HG03039 (cell line): ENCODE data around the gene GAL3ST2.
"Not testable (repeated sequence)": the region's sequence is repeated elsewhere in the genome, so short reads cannot be mapped to it uniquely, and the experiment has no call there.

ENCODE experiments used
- ATAC-seq: cut with Tn5 transposase; IDR thresholded peaks from one replicate; pipeline ENCODE4 v1.9.1; 2021; ENCODE audit warnings: mild to moderate bottlenecking, moderate library complexity; ENCODE audit not compliant: unreplicated experiment

Gene GAL3ST2

DNA sequence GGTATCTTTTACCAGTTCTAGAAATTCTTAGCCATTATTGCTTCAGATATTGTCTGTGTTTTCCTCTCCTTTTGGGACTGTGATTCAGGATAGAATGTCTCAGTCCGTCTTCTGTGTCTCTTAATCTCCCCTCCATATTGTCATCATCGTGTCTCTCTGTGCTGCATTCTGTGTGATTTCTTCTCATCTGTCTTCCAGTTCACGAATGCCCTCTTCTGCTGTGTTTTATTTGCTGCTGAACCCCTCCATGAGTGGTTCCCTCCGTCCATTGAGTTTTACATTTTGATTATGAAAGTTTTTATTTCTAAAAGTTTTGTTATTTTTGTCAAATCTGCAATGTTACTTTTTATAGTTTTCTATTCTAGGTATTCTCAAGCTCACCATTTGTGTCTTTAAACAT, 30.5 kb upstream of the GAL3ST2 start:
- no peak for ATAC-seq

DNA sequence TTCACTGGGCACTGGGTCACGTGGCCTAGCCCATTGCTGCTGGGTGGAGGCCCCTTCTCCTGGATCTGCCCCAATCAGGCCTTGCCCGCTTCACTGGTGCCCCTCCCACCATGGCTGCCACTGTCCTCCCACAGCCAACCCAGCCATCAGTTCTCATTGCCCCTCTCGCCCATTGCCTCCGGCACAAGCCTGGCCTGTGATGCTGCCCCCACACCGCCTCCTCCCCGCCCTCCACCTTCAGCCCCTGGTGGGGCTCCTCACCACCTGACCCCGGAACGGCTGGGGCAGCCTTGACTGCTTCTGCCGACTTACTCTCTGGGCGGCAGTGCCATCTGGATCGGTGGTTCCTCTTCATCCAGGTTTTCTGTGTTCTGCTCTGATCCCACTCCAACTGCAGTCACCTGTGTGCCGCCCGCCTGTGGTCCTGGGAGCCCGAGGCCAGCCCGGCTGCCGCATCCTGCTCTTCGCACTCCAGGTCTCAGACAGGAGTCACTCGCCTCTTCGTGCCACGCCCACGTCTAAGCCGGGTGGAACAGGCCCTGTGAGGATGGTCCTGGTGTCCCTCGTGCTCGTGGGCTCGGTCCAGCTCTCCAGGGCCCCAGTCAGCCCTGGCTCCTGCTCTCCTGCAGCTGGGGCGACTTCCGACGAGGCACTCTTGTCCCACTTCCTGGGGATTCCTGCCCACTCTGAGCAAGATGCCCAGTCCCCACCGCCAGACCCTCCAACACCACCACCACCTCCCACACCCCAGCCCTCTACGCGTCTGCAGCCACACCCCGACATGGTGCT, 28.0 kb upstream of the GAL3ST2 start:
- no peak for ATAC-seq

DNA sequence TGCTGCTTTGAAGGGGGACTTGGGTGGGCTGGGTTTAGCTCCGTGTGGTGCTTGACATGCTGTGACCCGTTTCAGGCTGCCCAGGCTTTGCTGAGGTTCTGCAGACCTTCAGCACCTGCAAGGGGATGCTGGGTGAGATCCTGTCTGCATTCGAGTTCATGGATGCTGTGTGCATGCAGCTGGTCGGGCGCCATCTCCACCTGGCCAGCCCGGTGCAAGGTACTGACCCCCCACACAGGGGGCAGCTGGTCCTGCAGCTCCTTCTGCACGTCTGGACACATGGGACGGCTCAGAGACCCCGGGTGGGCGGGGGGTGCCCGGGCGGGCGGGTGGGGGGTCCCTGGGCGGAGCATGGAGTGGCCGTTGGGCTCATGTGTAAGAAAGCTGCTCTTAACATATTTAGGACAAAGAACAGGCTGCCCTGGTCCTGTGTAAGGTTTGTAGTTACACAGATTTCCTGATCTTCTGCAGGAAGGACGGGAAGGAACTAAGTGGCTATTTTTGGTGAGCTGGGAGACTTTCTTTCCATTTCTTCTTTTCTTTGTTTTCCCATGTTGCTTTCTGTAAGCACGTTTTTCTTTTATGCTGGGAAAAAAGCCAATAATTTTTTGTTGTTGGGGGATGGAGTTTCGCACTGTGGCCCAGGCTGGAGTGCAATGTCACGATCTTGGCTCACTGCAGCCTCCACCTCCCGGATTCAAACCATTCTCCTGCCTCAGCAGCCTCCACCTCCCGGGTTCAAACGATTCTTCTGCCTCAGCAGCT, 26.4 kb upstream of the GAL3ST2 start:
- no peak for ATAC-seq

- ATAC-seq = no peak
These were observed 25.5 kb upstream of the GAL3ST2 start for GRCh38 chr2:241751152-241751551.

GRCh38 chr2:241751776-241752175, 24.8 kb upstream of the GAL3ST2 start:
- no peak for ATAC-seq

- ATAC-seq = no peak
These were observed 24.4 kb upstream of the GAL3ST2 start for GRCh38 chr2:241752253-241752652.

GRCh38 chr2:241752689-241753276, 23.8 kb upstream of the GAL3ST2 start:
- no peak for ATAC-seq

DNA sequence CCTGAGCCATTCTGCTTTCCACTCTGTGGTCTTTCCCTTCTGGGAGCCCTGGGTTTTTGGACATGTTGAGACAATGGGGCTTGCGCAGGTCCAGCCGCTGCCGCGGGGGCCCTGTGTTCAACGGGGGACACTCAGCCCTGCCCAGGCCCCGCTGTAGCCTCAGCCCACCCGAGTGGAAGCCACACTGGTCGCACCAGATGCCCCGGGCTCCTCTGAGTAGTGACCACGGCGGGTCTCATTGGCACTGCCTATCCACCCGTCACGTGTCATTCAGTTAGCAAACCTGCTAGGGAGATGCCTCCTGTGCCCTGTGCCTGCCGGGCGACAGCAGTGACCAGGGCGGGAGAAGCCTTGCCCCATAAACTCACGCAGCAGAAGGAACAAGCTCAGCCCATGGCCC, 23.1 kb upstream of the GAL3ST2 start:
- ATAC-seq = no peak

GRCh38 chr2:241754042-241754441, 22.6 kb upstream of the GAL3ST2 start:
- no peak for ATAC-seq

- ATAC-seq = no peak
These were observed 21.5 kb upstream of the GAL3ST2 start for GRCh38 chr2:241755166-241755565.

DNA sequence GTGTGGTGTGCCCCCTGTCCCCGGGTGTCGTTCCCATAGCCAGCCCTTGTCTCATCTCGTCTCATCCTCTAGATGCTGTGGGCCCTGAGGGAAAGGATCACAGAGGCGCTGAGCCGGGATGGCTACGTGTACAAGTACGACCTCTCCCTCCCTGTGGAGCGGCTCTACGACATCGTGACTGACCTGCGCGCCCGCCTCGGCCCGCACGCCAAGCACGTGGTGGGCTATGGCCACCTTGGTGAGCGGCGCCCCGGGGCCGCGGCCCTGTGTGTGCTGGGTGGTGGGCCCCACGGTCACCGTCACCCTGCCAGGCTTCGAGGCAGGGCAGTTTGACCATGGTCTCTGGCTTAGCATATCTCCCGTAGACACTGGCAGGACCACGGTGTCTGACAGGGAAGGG, 20.8 kb upstream of the GAL3ST2 start:
- ATAC-seq = no peak

GRCh38 chr2:241759067-241759807, 17.4 kb upstream of the GAL3ST2 start:
- ATAC-seq = no peak

DNA sequence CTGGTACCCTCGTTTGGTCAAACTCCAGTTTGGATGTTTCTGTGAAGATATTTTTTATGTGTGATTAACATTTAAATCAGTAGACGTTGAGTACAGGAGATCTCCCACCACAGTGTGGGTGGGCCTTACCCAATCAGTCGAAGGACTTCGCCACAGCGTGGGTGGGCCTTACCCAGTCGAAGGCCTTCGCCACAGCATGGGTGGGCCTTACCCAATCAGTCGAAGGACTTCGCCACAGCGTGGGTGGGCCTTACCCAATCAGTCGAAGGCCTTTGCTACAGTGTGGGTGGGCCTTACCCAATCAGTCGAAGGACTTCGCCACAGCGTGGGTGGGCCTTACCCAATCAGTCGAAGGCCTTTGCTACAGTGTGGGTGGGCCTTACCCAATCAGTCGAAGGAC, 16.7 kb upstream of the GAL3ST2 start:
- not testable (repeated sequence) for ATAC-seq

DNA sequence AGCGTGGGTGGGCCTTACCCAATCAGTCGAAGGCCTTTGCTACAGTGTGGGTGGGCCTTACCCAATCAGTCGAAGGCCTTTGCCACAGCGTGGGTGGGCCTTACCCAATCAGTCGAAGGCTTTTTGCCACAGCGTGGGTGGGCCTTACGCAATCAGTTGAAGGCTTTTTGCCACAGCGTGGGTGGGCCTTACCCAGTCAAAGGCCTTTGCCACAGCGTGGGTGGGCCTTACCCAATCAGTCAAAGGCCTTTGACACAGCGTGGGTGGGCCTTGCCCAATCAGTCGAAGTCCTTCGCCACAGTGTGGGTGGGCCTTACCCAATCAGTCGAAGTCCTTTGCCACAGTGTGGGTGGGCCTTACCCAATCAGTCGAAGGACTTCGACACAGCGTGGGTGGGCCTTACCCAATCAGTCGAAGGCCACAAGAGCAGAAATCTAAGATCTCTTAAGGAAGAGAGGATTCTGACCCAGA, 16.3 kb upstream of the GAL3ST2 start:
- no peak for ATAC-seq

DNA sequence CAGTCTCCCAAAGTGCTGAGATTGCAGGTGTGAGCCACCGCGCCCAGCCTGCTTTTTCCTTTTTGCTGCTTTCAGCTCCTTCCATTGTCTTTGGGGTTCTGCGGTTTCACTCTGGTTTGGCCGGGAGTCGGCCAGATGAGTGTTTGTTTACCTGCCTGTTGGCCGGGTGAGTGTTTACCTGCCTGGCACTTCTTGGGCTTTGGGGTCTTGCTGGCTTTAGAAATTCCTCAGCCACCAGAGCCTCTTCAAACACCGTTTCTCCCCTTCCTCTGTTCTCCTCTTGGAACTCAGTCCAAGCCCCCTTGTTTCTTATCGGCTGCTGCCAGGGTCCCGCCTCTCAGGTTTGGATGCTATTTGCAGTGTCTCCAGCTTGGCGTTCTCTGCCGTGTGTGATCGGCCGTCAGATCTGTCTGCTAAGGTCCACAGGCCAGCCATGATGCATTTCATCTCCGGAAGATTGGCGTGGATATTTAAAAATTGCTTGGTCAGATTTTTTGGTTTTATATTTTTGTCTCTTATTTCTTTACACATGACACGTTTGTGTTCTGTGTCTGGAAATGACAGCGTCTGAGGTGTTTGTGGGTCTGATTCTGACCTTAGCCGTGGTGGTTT, 14.2 kb upstream of the GAL3ST2 start:
- no peak for ATAC-seq

DNA sequence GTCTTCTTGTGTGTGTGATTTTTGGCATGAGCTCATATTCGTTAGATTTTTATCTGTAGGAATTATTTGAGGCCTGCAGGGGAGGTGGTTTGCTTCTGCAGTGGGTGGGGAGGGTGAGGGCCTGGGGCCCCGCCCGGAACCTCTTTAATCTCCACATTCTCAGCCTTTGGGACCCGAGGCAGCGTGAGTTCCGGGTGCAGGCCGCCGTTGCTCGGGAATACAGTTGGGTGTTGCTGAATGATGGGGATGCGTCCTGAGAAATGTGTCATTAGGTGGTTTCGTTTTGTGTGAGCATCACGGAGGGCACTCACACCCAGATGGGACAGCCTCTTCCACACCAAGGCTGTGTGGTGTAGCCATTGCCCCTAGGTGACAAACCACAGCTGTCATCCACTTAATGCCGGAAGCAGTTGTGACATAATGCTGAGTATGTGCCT, 13.7 kb upstream of the GAL3ST2 start:
- no peak for ATAC-seq

DNA sequence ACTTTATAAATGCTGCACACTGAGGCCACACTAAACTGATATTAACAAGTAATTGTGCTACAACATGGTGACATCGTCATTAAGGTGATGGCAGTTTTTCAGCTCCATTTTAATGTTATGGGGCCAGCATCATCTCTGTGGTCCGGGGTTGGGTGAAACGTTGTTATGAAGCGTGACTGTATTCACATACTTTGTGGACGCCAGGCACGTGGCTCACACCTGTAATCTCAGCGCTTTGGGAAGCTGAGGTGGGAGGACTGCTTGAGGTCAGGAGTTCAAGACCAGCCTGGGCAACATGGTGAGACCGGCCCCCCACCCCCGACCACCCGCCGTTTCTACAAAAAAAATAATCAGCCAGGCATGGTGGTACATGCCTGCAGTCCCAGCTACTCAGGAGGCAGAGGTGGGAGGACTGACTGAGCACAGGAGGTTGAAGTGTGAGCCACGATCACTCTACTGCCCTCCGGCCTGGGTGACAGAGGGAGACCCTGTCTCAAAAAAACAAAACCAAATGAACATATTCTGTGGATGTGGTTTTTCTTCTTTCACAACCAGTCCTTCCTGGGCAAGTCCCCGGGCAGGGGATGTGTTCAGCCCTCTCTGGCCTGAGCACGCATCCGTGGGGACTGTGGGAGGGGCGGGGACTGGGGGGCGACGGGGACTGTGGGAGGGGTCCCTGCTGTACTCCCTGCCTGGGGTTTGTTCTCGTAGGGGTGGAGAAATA, 12.9 kb upstream of the GAL3ST2 start:
- no peak for ATAC-seq

- no peak for ATAC-seq
These were observed 12.1 kb upstream of the GAL3ST2 start for GRCh38 chr2:241764275-241765241.
